Kasumi-1 (cell line): Measurements from ENCODE around the gene ST6GALNAC6.
"Not testable (repeated sequence)": the region's sequence is repeated elsewhere in the genome, so short reads cannot be mapped to it uniquely, and the experiment has no call there.

ENCODE experiments used
- DNase-seq, 2 experiments: peaks; one replicate each; lab custom pipeline; 2025; lab: John Stamatoyannopoulos, UW

Gene ST6GALNAC6

GRCh38 chr9:127873223-127873691 lies 26.1 kb downstream of the ST6GALNAC6 start:
- DNase-seq: no peak

DNA sequence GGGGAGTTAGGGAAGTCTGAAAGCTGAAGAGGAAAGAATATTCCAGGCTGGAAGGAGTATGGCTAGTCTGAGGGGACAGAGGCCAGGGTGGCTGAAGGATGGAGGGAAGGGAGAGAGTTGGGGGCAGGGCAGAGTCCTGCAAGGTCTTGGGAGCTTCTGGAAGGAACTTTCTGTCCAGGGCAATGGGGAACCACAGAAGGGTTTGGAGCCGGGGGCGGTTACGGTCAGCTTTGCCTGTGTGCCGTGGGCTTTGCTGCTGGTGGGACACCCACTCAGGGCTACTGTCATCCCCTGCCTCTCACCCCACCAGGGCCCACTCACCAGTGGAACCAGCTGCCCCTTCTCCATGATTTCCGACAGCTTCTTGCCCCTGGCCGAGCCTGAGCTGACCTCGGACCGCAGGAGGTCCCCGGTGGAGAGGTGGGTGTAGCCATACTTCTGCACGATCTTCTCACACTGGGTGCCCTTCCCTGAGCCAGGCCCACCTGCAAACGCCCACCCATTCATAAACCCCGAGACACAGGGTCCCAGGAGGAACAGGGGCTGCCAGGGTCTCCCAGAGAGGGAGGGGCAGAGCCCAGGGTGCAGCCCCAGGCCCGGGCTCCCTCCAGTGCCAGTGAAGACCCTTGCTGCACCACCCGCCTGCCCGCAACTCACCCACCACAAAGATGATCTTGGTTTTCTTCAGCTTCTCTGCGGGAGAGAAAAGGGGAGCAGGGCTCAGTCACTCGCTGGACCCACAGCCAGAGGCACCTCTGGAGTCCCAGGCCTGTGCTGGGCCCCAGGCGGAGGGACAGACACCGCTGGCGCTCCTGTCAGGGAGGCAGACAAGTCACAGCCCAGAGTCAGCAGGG lies 26.8 kb downstream of the ST6GALNAC6 start:
- no peak for DNase-seq

GRCh38 chr9:127871531-127871930 lies 27.9 kb downstream of the ST6GALNAC6 start:
- DNase-seq: no peak

DNA sequence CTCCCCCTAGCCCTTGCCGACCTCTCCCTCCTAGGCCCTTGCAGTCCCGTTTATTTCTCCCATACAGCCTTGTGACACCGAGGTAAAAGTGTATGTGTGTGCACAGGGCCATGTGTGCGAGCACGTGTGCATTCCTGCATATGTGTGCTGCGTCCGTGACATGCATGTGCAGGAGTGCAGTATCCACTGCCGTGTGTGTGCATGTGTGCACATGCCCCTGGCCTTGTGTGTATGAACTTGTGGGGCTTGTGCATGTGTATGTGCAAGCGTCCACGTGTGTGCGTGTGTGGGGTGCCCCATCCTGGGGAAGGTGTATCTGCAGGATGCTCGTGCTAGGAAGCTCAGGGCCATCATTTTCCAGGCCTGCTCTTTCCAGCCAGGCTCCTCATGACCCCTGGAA lies 28.5 kb downstream of the ST6GALNAC6 start:
- DNase-seq: no peak

- DNase-seq: not testable (repeated sequence)
Observed at GRCh38 chr9:127870153-127870491, 29.3 kb downstream of the ST6GALNAC6 start.

GRCh38 chr9:127869310-127870152 lies 29.9 kb downstream of the ST6GALNAC6 start:
- peak; percentile 40 to 43 for DNase-seq

- DNase-seq: no peak
Observed at GRCh38 chr9:127868278-127868902, 31.0 kb downstream of the ST6GALNAC6 start.

DNA sequence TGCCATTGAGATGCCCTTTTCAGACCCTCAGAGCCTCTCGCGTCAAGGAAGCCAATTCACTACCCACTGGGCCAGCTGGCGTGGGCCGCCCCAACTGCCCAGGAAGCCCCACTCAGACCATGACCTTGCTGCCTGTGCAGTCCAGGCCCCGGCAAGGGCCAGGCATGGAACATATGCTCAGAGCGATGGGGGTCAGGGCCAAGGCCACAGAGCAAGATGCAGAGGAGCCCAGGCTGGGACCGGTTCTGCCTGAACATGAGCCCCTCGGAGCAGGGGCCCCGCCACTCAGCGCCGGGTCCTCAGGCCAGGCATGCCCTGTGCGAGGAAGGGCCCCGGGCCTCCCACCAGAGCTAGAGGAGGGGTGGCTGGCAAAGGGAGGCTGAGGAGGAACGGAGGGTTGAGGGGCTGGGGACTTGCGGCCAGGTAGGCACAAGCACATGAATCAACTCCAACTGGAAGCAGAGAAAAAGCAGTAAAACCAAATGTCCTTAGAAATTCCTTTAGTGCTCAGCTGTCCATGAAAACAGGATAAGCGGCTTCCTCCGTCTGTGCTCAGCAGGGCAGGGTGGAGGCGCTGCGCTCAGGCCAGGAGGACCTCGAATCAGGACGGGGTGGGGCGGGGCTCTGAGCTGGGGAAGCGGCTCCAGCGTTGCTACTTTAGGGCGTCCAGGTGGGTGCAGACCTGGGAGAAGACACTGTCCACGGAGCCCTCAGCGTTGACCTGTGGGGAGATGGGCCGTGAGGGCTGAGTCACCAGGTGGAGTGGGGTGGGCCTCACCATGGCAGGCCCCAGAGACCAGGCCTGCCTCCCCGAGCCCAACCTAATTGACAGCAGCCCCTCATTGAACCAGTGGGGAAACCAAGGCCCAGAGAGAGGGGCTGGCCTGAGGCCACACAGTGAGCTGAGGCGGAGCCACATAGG lies 31.8 kb downstream of the ST6GALNAC6 start:
- no peak for DNase-seq

DNA sequence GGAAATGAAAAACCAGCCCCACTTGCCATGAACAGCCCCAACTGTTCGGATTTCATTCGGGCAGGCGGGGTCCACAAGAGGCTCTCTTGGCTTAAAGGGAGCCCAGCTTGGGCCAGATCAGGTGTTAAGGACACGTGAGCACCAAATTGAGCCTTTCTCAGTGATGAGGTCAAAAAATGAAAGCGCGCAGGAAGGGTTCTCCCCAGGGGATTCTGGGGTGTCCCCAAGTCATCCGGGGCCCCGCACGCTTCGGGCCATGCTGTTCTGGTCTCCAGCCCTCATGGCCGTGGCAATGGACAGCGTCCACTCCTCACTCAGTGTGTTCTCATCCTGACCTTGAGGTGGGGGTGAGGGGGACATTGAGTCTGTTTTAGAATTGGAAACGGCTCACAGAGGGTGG lies 32.9 kb downstream of the ST6GALNAC6 start:
- DNase-seq: no peak

GRCh38 chr9:127865645-127866464 lies 33.5 kb downstream of the ST6GALNAC6 start:
- DNase-seq: no peak

DNA sequence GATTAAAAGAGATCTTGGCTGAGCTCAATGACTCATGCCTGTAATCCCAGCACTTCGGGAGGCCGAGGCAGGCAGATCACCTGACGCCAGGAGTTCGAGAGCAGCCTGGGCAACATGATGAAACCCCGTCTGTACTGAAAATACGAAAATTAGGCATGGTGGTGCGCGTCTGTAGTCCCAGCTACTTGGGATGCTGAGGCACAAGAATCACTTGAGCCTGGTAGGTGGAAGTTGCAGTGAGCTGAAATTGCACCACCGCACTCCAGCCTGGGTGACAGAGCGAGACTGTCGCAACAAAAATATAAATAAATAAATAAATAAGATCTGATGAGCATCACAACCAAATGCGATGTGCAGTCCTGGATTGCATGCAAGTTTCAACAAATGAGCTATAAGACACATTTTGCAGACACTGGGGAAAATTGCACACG lies 36.2 kb downstream of the ST6GALNAC6 start:
- DNase-seq: no peak

DNA sequence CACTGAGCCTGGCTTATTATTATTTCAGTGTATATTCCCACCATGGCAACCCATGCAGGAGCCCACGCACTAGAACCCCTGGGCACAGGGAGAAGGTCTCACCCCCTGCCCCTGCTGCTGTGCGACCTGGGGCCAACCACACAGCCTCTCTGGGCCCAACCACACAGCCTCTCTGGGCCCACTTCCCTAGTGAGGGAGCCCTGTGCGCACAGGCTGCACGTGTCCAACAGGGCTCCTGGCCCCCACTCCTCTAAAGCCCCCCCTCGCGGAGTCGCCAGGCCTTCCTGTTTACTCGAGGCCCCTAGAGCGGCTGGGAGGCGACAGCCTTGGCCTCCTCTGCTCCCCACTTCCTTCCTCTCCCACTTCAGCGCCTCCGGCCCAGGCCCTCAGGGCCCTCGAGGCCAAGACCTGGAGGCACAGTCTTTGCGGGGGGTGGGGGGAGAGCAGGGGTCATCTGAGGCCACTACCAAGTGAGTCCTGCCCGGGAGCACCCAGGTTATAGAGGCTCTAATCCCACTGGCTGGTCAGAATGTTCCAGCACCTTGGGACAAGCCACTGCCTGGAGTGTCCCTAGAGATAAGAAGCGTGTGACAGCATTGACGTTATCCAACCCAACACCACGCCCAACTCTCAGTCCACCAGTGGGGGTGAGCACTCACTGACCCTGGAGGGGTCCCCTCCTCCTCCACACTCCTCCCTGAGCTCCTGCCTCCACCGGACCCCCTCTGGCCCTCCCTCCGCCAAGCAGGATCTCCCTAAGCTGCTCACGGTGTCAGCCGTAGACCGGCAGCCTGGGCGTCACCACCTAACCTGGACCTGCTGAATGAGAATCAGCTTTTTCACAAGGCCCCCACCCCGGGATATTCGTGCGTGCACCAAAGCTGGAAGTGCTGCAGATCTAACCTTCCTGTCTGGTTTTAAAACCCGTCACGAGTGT lies 37.1 kb downstream of the ST6GALNAC6 start:
- DNase-seq: peak; percentile 92 to 95

GRCh38 chr9:127860779-127861178 lies 38.6 kb downstream of the ST6GALNAC6 start:
- DNase-seq: no peak

DNA sequence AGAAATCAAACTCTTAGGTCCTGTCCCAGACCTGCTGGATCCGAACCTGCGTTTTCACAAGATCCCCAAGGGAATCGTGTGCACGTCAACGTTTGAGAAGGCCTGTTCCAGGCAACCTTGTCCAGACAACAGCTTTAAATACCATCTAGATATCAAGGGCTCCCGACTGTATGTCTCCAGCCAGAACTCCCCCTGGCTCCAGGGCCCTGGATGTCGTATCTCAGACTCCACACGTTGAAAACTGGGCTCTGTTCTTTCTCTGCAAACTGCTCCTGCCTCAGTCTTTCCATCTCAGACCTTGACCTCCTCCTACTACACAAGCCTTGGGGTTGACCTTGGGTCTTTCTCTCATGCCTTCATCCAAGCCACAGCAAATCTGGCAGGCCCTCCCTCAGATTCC lies 39.1 kb downstream of the ST6GALNAC6 start:
- no peak for DNase-seq

DNA sequence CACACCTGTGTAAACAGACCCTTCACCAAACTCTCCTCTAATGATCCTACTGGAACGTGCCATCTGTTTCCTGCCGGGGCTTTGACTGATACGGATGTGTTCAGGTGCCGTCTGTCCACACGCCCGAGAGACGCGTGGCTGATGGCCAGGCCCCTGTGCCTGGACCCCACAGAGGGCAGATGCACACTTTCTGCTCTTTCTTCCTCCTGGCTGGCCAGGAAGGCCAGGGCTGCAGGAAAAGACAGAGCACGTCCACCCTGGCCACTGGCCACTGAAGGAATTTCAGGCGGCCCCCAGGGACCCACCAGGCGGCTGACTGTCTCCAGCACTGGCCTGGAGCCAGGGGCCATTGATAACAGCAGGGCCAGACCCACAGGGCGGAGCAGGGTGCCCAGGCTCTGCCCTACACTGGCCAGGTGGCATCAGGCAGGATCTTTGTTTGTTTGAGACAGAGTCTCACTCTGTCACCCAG lies 41.3 kb downstream of the ST6GALNAC6 start:
- no peak for DNase-seq

- no peak for DNase-seq
Observed at GRCh38 chr9:127857278-127857677, 42.1 kb downstream of the ST6GALNAC6 start.

GRCh38 chr9:127856729-127857116 lies 42.7 kb downstream of the ST6GALNAC6 start:
- DNase-seq: no peak

GRCh38 chr9:127856094-127856728 lies 43.2 kb downstream of the ST6GALNAC6 start:
- no peak for DNase-seq

DNA sequence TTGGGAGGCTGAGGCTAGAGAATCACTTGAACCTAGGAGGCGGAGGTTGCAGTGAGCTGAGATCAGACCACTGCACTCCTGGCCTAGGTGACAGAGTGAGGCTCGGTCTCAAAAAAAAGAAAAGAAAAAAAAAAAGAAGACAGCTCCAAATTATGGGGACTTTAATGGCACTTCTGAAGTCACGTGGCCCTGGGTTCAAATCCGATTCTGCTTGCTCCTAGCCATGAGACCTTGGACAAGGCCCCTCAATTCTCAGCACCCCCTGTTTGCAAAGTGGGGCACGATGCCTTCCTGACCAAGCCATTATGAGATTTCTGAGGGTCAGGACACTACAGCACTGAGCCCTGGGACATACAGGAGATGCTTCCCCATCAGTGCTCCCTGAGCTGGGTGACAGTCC lies 43.9 kb downstream of the ST6GALNAC6 start:
- no peak for DNase-seq
